Endothelial cell of umbilical vein (primary cell): ENCODE data around the gene KRTAP29-1. TPM values are rescaled to one million over a fixed set of nuclear protein-coding genes. Genes with fewer than 3 reads are reported as not detected.

Experiments
- BruUV-seq: library from RNA; stranded (reverse); fragments of 400-500 nt; replicated peaks from 2 replicates; lab custom pipeline; 2021; lab: Mats Ljungman, UMichigan
- CTCF ChIA-PET: fragments of 300-600, 350-600 bp; sonication (Branson Sonifier 250); formaldehyde crosslinking; loops from one replicate; lab custom pipeline; 2021; ENCODE audit warnings: antibody characterized with exemption, inconsistent platforms; lab: Charles Lee
- POLR2A ChIA-PET: fragments of 300-600, 350-600 bp; sonication (Branson Sonifier 250); formaldehyde crosslinking; loops from one replicate; lab custom pipeline; 2021; ENCODE audit warnings: antibody characterized with exemption, inconsistent platforms; lab: Charles Lee
- DNase-seq: peaks from one replicate; pipeline ENCODE4 v3.0.0-alpha.2; 2011; ENCODE audit warnings: low read depth, low spot score
- FAIRE-seq: peaks from 2 replicates; lab custom pipeline; 2011; peaks lifted over from hg19 to GRCh38; lab: Jason Lieb, UNC
- H2AFZ ChIP-seq: 2 replicates; pipeline ENCODE4 v1.6.0; 2012; ENCODE audit warnings: low read depth, low read length, control low read depth, inconsistent platforms
- H3K27ac ChIP-seq: 2 replicates; pipeline ENCODE4 v1.5.1; 2011; ENCODE audit warnings: low read depth, mild to moderate bottlenecking, control low read depth, low read length, moderate library complexity; ENCODE audit not compliant: insufficient read depth
- H3K27me3 ChIP-seq, 2 experiments: 2 replicates each; pipeline versions ENCODE4 v1.6.0 to v1.6.1; 2011; ENCODE audit warnings: low read length in 2 of 2, mixed read lengths in 1 of 2; ENCODE audit not compliant: control insufficient read depth in 2 of 2, insufficient read depth in 2 of 2
- H3K36me3 ChIP-seq, 2 experiments: 2 replicates in 1 of 2; 3 replicates in 1 of 2; pipeline ENCODE4 v1.5.1; 2011; ENCODE audit warnings: low read length in 2 of 2, mild to moderate bottlenecking in 1 of 2, moderate library complexity in 1 of 2; ENCODE audit not compliant: control insufficient read depth in 2 of 2, insufficient read depth in 2 of 2; ENCODE audit errors: extremely low read depth in 1 of 2
- H3K4me1 ChIP-seq: 3 replicates; pipeline ENCODE4 v1.5.1; 2011; ENCODE audit warnings: mild to moderate bottlenecking, low read length; ENCODE audit not compliant: control insufficient read depth, insufficient read depth; ENCODE audit errors: extremely low read depth
- H3K4me2 ChIP-seq: 2 replicates; pipeline ENCODE4 v1.6.1; 2011; ENCODE audit warnings: low read length, control low read depth, mixed read lengths; ENCODE audit not compliant: insufficient read depth
- H3K4me3 ChIP-seq, 3 experiments: fragments of 200-600 bp in 1 of 3; sonication (generic), shearing (Covaris generic) in 1 of 3; replicated peaks in 1 of 3; 2 replicates each; pipeline ENCODE4 v1.5.1; 2011 to 2016; ENCODE audit warnings: control low read depth in 3 of 3, low read length in 3 of 3, mild to moderate bottlenecking in 2 of 3, inconsistent platforms in 1 of 3, low read depth in 1 of 3, moderate library complexity in 1 of 3; ENCODE audit not compliant: insufficient read depth in 1 of 3
- H3K79me2 ChIP-seq: 2 replicates; pipeline ENCODE4 v1.6.0; 2012; ENCODE audit warnings: low read length, inconsistent platforms; ENCODE audit not compliant: control insufficient read depth, insufficient read depth
- H3K9ac ChIP-seq: replicated peaks from 2 replicates; pipeline ENCODE3; 2011; ENCODE audit warnings: low read length, control low read depth; ENCODE audit not compliant: insufficient read depth; ENCODE audit errors: extremely low read depth
- H3K9me1 ChIP-seq: replicated peaks from 3 replicates; pipeline ENCODE4 v1.6.0; 2011; ENCODE audit warnings: mild to moderate bottlenecking, low read length; ENCODE audit not compliant: control insufficient read depth, insufficient read depth; ENCODE audit errors: extremely low read depth
- H3K9me3 ChIP-seq: replicated peaks from 2 replicates; pipeline ENCODE4 v1.5.1; 2012; ENCODE audit warnings: low read length, inconsistent platforms; ENCODE audit not compliant: control insufficient read depth, insufficient read depth
- H4K20me1 ChIP-seq: replicated peaks from 2 replicates; pipeline ENCODE3; 2011; ENCODE audit warnings: mild to moderate bottlenecking, low read length; ENCODE audit not compliant: control insufficient read depth, insufficient read depth; ENCODE audit errors: extremely low read depth
- CTCF ChIP-seq, 2 donors: IDR thresholded peaks; 1 replicate in 1 of 2; 2 replicates in 1 of 2; pipeline ENCODE4 v1.5.1; 2011; ENCODE audit warnings: low read length in 2 of 2, mild to moderate bottlenecking in 2 of 2, moderate library complexity in 2 of 2, control low read depth in 1 of 2, inconsistent platforms in 1 of 2, low read depth in 1 of 2; ENCODE audit not compliant: insufficient read depth in 1 of 2; ENCODE audit errors: extremely low read depth in 1 of 2
- EZH2 ChIP-seq: IDR thresholded peaks from 2 replicates; pipeline ENCODE4 v1.6.1; 2012; ENCODE audit warnings: borderline replicate concordance, low read depth, mild to moderate bottlenecking, moderate library complexity, low read length, inconsistent platforms; ENCODE audit not compliant: severe bottlenecking
- FOS ChIP-seq: IDR thresholded peaks from 2 replicates; pipeline ENCODE4 v1.6.1; 2011; ENCODE audit warnings: mild to moderate bottlenecking, low read length, moderate library complexity, borderline replicate concordance; ENCODE audit not compliant: insufficient read depth
- GATA2 ChIP-seq: IDR thresholded peaks from 2 replicates; pipeline ENCODE4 v1.7.0; 2011; ENCODE audit warnings: low read depth, mild to moderate bottlenecking, moderate library complexity, mixed read lengths, low read length; ENCODE audit not compliant: insufficient read length, insufficient read depth
- JUN ChIP-seq: IDR thresholded peaks from 2 replicates; pipeline ENCODE4 v1.6.1; 2011; ENCODE audit warnings: borderline replicate concordance, low read depth; ENCODE audit not compliant: insufficient read length, insufficient read depth
- MYC ChIP-seq: IDR thresholded peaks from one replicate; pipeline ENCODE4 v1.6.1; 2011; ENCODE audit warnings: mild to moderate bottlenecking, low read depth, low read length
- POLR2A ChIP-seq: IDR thresholded peaks from 2 replicates; pipeline ENCODE4 v1.6.1; 2012; ENCODE audit warnings: low read depth, mild to moderate bottlenecking, control low read depth, low read length
- POLR2AphosphoS5 ChIP-seq: IDR thresholded peaks from 2 replicates; pipeline ENCODE4 v1.6.1; 2012; ENCODE audit warnings: low read depth, mild to moderate bottlenecking, control low read depth, low read length, moderate library complexity; ENCODE audit not compliant: insufficient read depth
- dilution Hi-C: fragments of 300-500 bp; cut with MboI; formaldehyde crosslinking; loops from one replicate; pipeline ENCODE4 v1.15.0; 2019; ENCODE audit warnings: low sequenced_read_pairs; ENCODE audit not compliant: extremely low pct_ligation_motif_present
- intact Hi-C: fragments of 100-400 bp; cut with micrococcal nuclease; formaldehyde crosslinking; loops from one replicate; pipeline ENCODE4 v1.10.0; 2022
- polyA plus RNA-seq, 4 experiments: library from polyadenylated mRNA; depleted of rRNA in 3 of 4; stranded (reverse) in 3 of 4; unstranded in 1 of 4; fragments of >200 nt; gene quantifications; 2 replicates each; pipeline versions ENCODE4 v1.2.1 to v1.2.3, GENCODE V29; 2011 to 2012; ENCODE audit warnings: missing spikeins in 1 of 4
- total RNA-seq: library from RNA; stranded (reverse); gene quantifications from 2 replicates; pipeline ENCODE4 v1.2.3, GENCODE V29; 2021
- TF ChIP-seq, protein P1 (sequence below): IDR thresholded peaks from 2 replicates; pipeline ENCODE4 v1.6.1; 2011; ENCODE audit not compliant: insufficient read depth, insufficient read length

KRTAP29-1 gene
- total and polyA plus RNA-seq, 2 donors (not counting 3 experiments of a cell fraction or from before 2014, with no cell fraction given): not detected

GRCh38 chr17:41325611-41326010 is 23.0 kb upstream of the KRTAP29-1 start:
- Histone ChIP-seq H3K4me1 (no peaks in the 10 kb centered on the region), H3K9me3 (no peaks in the 10 kb centered on the region), H2AFZ (no peak overlapping the region), H3K9me1 (no peaks in the 10 kb centered on the region), H3K27me3 (no peaks in the 10 kb centered on the region), H3K27ac (no peak overlapping the region), H3K36me3 (no peaks in the 10 kb centered on the region), H3K9ac (no peak overlapping the region), H3K4me2 (no peak overlapping the region), H4K20me1 (no peaks in the 10 kb centered on the region), H3K79me2 (no peaks in the 10 kb centered on the region), H3K4me3 (no peak overlapping the region)
- FAIRE-seq (no peak), DNase-seq (no peak)
- dilution Hi-C loops: no loop called here
- TF ChIP-seq POLR2AphosphoS5: no peak
- ChIA-PET POLR2A (no interaction called here), CTCF (no interaction called here)
- intact Hi-C loops: loop anchor here (10.0 kb wide), 1 partner anchor 339 kb away; no protein-coding TSS in a partner anchor
- no TSS peak for BruUV-seq

DNA sequence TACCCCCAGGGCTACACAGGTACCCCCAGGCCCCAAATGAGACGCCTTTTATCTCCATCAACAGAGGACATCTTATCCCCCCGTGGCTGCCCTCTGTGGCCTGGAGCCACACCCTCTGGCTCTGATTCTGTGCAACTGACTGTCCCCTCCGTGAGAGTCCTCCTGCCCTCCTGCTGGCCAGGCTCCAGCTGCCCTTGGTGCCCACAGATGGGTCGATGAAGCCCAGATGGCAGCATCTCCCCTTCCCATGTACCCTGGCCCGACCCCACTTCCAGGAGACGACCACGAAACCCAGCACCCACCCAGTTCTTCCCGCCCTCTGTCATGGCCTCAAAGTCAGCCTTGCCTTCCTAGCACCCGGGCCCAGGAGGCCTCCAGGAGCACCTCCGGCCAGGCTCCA is 22.5 kb upstream of the KRTAP29-1 start:
- Histone ChIP-seq H3K27ac (no peak overlapping the region), H3K9me1 (no peaks in the 10 kb centered on the region), H3K79me2 (no peaks in the 10 kb centered on the region), H3K9me3 (no peaks in the 10 kb centered on the region), H3K4me3 (no peak overlapping the region), H3K4me2 (no peak overlapping the region), H3K27me3 (no peaks in the 10 kb centered on the region), H2AFZ (no peak overlapping the region), H4K20me1 (no peaks in the 10 kb centered on the region), H3K9ac (no peak overlapping the region), H3K36me3 (no peaks in the 10 kb centered on the region), H3K4me1 (no peaks in the 10 kb centered on the region)
- TF ChIP-seq, protein P1, sequence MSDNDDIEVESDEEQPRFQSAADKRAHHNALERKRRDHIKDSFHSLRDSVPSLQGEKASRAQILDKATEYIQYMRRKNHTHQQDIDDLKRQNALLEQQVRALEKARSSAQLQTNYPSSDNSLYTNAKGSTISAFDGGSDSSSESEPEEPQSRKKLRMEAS: no peak
- no peak for TF ChIP-seq POLR2A
- TF ChIP-seq MYC: no peak
- no peak for TF ChIP-seq POLR2AphosphoS5
- TF ChIP-seq EZH2: no peak
- no peak for TF ChIP-seq CTCF (IDR thresholded peaks at IDR 0.05; ENCODE audit: extremely low read depth in 1 of 2, insufficient read depth in 1 of 2, low read depth in 1 of 2, low read length in 2 of 2)
- no peak for TF ChIP-seq JUN
- TF ChIP-seq GATA2: no peak
- TF ChIP-seq FOS: no peak
- ChIA-PET CTCF (no interaction called here), POLR2A (no interaction called here)
- FAIRE-seq: no peak
- no peak for DNase-seq
- intact Hi-C loops (loop anchor here (10.0 kb wide), 1 partner anchor 340 kb away; no protein-coding TSS in a partner anchor), dilution Hi-C loops (no loop called here)
- no TSS peak for BruUV-seq
